Measurements from ENCODE around the gene CCNL2. TPM values are rescaled to one million over a fixed set of nuclear protein-coding genes. Genes with fewer than 3 reads are reported as not detected.

Gene CCNL2
- total and polyA plus RNA-seq, 2 of the 13 experiments (the other 11 are each of a cell fraction or from before 2014, with no cell fraction given): 105 to 340 TPM

GRCh38 chr1:1356796-1357401 lies 42.2 kb downstream of the CCNL2 start (continued):
- TF ChIP-seq ZNF687 (CRISPR knock-in tag; IDR thresholded peaks at IDR 0.05) (peak; percentile 43), AGO1 (IDR thresholded peaks at IDR 0.05; ENCODE audit: low read depth, low read length, poor library complexity, severe bottlenecking) (peak; percentile 91), ZNF484 (CRISPR knock-in tag; IDR thresholded peaks at IDR 0.05; ENCODE audit: borderline replicate concordance, low read depth) (no peak), ZKSCAN8 (CRISPR knock-in tag; IDR thresholded peaks at IDR 0.05; ENCODE audit: borderline replicate concordance) (no peak), SMAD1 (CRISPR knock-in tag; IDR thresholded peaks at IDR 0.05; ENCODE audit: borderline replicate concordance, low read depth) (no peak), ZKSCAN1 (IDR thresholded peaks at IDR 0.05; ENCODE audit: low read length) (no peak), PCBP2 (optimal IDR thresholded peaks at IDR 0.05; ENCODE audit: low read depth, low read length, poor library complexity, severe bottlenecking) (no peak), ZBTB49 (CRISPR knock-in tag; IDR thresholded peaks at IDR 0.05; ENCODE audit: borderline replicate concordance) (no peak), ZNF652 (CRISPR knock-in tag; IDR thresholded peaks at IDR 0.05; ENCODE audit: borderline replicate concordance, low read depth) (no peak), ZNF143 (CRISPR knock-in tag; IDR thresholded peaks at IDR 0.05) (no peak), POLR2A (IDR thresholded peaks at IDR 0.05; ENCODE audit: insufficient read depth in 1 of 2, low read depth in 2 of 2, low read length in 2 of 2) (no peak), MTA1 (CRISPR knock-in tag; IDR thresholded peaks at IDR 0.05; ENCODE audit: borderline replicate concordance) (no peak), ZNF878 (CRISPR knock-in tag; IDR thresholded peaks at IDR 0.05) (no peak), SRSF1 (optimal IDR thresholded peaks at IDR 0.05; ENCODE audit: low read depth, low read length) (no peak), KDM4B (CRISPR knock-in tag; IDR thresholded peaks at IDR 0.05) (no peak), PAXIP1 (CRISPR knock-in tag; conservative IDR thresholded peaks at IDR 0.05) (no peak), SIN3B (IDR thresholded peaks at IDR 0.05; ENCODE audit: low read length) (no peak), KMT2A (CRISPR knock-in tag; IDR thresholded peaks at IDR 0.05) (no peak), HHEX (CRISPR knock-in tag; IDR thresholded peaks at IDR 0.05) (no peak)
